ENCODE data around the gene RBBP8. TPM values are rescaled to one million over a fixed set of nuclear protein-coding genes. Genes with fewer than 3 reads are reported as not detected.

Gene RBBP8
- total RNA-seq, 1 donor from 2014 or later, result 75.2 TPM

GRCh38 chr18:22975508-22975907 is 42.4 kb downstream of the RBBP8 start:
- no peak for DNase-seq (ENCODE audit: low spot score, unreplicated experiment)
- Mint-ChIP-seq H3K36me3 (ENCODE audit: insufficient read depth) (peaks cover 21% of the 10 kb centered on the region), H3K4me3 (ENCODE audit: low read depth) (no peak overlapping the region), H3K27me3 (no peaks in the 10 kb centered on the region), H3K27ac (peak overlapping the region; percentile 84), H3K4me1 (ENCODE audit: low read depth) (peaks cover 8% of the 10 kb centered on the region), H3K9me3 (ENCODE audit: low read depth) (no peaks in the 10 kb centered on the region)
- TF ChIP-seq CTCF (IDR thresholded peaks at IDR 0.05; ENCODE audit: unreplicated experiment), result no peak

- Mint-ChIP-seq H3K9me3 (ENCODE audit: low read depth) (no peaks in the 10 kb centered on the region), H3K27ac (peak overlapping the region; percentile 73), H3K27me3 (no peaks in the 10 kb centered on the region), H3K4me3 (ENCODE audit: low read depth) (no peak overlapping the region), H3K36me3 (ENCODE audit: insufficient read depth) (peaks cover 18% of the 10 kb centered on the region), H3K4me1 (ENCODE audit: low read depth) (peaks cover 8% of the 10 kb centered on the region)
- TF ChIP-seq CTCF (IDR thresholded peaks at IDR 0.05; ENCODE audit: unreplicated experiment), result no peak
- no peak for DNase-seq (ENCODE audit: low spot score, unreplicated experiment)
Observed at GRCh38 chr18:22977847-22978701, 44.9 kb downstream of the RBBP8 start.

GRCh38 chr18:22980394-22980793 is 47.3 kb downstream of the RBBP8 start:
- H3K36me3 Mint-ChIP-seq (ENCODE audit: insufficient read depth), result peaks cover 22% of the 10 kb centered on the region
- no peak for TF ChIP-seq CTCF (IDR thresholded peaks at IDR 0.05; ENCODE audit: unreplicated experiment)
- H3K9me3 Mint-ChIP-seq (ENCODE audit: low read depth), result no peaks in the 10 kb centered on the region
- H3K27ac Mint-ChIP-seq, result peak overlapping the region; percentile 63
- H3K27me3 Mint-ChIP-seq, result no peaks in the 10 kb centered on the region
- H3K4me3 Mint-ChIP-seq (ENCODE audit: low read depth), result no peak overlapping the region
- H3K4me1 Mint-ChIP-seq (ENCODE audit: low read depth), result peaks cover 8% of the 10 kb centered on the region
- DNase-seq (ENCODE audit: low spot score, unreplicated experiment), result no peak

DNA sequence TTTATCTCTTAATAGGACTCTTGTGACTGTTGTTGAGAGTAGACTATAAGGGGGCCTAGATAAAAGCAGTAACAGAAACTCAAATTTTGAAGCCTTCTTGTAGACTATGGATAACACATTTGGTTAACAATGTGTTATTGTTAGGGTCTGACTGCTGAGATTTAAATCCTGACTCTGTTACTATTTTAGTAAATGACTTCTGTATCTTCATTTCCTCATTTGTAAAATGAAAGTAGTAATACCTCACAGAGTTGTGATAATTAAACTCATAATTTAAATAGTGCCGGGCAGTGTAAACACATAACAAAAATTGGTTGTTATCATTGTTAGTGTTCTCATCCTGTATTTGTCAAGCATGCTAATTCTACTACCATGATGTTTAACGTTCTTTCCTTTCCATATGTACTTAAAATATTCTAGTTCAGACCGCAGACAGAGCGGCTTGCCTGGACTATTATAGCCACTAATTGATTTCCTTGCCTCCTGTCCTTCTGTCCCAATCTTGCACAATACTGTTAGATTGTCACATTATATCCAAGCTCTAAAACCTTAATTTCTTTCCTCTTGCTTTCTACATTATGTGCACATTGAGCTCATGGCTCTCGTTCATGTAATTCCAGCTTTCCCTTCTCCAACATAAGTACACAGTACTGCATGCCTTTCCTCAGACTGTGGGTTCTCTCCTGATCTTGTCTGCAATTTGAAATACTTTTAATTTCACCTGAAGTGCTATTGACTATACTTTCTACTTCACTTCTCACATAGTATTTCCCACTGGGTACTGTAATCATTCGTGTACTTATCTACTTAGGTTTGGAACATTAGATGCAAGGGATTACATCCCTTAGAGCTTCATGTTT is 48.4 kb downstream of the RBBP8 start:
- TF ChIP-seq CTCF (IDR thresholded peaks at IDR 0.05; ENCODE audit: unreplicated experiment), result no peak
- peaks cover 8% of the 10 kb centered on the region for H3K4me1 Mint-ChIP-seq (ENCODE audit: low read depth)
- peak overlapping the region; percentile 59 for H3K27ac Mint-ChIP-seq
- H3K9me3 Mint-ChIP-seq (ENCODE audit: low read depth), result no peaks in the 10 kb centered on the region
- H3K36me3 Mint-ChIP-seq (ENCODE audit: insufficient read depth), result peaks cover 19% of the 10 kb centered on the region
- no peak overlapping the region for H3K4me3 Mint-ChIP-seq (ENCODE audit: low read depth)
- no peaks in the 10 kb centered on the region for H3K27me3 Mint-ChIP-seq
- no peak for DNase-seq (ENCODE audit: low spot score, unreplicated experiment)

DNA sequence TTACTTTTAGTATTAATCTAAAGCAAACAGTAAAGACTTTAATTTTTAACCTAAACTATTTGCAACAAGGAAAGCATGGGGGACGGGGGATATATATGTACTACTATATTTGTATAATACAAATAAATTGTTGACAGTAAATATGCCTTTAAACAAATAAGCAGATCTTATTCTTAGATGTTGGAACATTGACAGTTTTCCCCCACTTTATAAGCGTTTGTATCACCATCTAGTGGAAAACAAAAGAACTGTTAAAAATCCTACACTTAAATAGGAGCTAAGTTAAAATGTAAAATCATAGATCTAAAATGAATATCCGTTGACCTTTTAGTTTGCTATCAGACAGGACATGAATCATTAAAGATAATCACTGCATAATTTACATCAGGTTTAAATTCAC is 50.0 kb downstream of the RBBP8 start:
- peak; percentile 56 for TF ChIP-seq CTCF (IDR thresholded peaks at IDR 0.05; ENCODE audit: unreplicated experiment)
- Mint-ChIP-seq H3K4me1 (ENCODE audit: low read depth) (peaks cover 3% of the 10 kb centered on the region), H3K9me3 (ENCODE audit: low read depth) (no peaks in the 10 kb centered on the region), H3K4me3 (ENCODE audit: low read depth) (no peak overlapping the region), H3K27me3 (no peaks in the 10 kb centered on the region), H3K27ac (no peak overlapping the region), H3K36me3 (ENCODE audit: insufficient read depth) (peaks cover 19% of the 10 kb centered on the region)
- no peak for DNase-seq (ENCODE audit: low spot score, unreplicated experiment)
